HEK293T (cell line): ENCODE measurements around the gene GDE1.

Experiments used
- ARNT ChIP-seq: fragments of 450-650 bp; IDR thresholded peaks from 2 replicates; pipeline ENCODE4 v1.6.1; 2017; ENCODE audit warnings: mild to moderate bottlenecking
- BHLHE40 ChIP-seq: fragments of 450-650 bp; IDR thresholded peaks from 2 replicates; pipeline ENCODE4 v1.6.1; 2016; ENCODE audit warnings: mild to moderate bottlenecking, moderate library complexity, borderline replicate concordance
- CTBP1 ChIP-seq: fragments of 450-650 bp; IDR thresholded peaks from 2 replicates; pipeline ENCODE4 v1.6.1; 2016; ENCODE audit warnings: borderline replicate concordance
- SP1 ChIP-seq: fragments of 450-650 bp; IDR thresholded peaks from 2 replicates; pipeline ENCODE4 v1.6.1; 2017
- SUZ12 ChIP-seq: fragments of 450-650 bp; IDR thresholded peaks from 2 replicates; pipeline ENCODE4 v1.6.1; 2016; ENCODE audit warnings: mild to moderate bottlenecking
- TARDBP ChIP-seq: fragments of 450-650 bp; IDR thresholded peaks from 2 replicates; pipeline ENCODE4 v1.6.1; 2016

DNA sequence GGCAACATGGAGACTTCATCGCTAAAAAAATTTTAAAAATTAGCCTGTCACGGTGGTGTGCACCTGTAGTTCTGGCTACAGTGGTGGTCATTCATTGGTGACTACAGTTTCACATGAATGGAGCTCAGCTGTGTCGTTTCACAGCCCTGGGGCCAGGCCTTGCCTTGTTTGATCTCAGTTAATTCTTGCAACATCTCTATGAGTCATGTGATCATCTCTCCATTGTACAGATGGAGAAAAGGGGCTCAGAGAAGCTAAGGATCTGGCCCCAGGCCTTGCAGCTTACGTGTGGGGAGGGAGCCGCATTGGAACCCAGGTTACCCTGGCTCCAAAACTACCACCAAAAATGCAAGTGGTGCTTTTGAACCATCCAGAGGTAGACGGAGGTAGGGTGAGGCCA, 49.4 kb downstream of the GDE1 start:
- TF ChIP-seq ARNT: no peak
- no peak for TF ChIP-seq BHLHE40
- TF ChIP-seq TARDBP: no peak
- TF ChIP-seq CTBP1: no peak
- no peak for TF ChIP-seq SP1
- TF ChIP-seq SUZ12: no peak
